Lower lobe of right lung (tissue), 2 donors: ENCODE measurements around the gene KRT13. TPM values are rescaled to one million over a fixed set of nuclear protein-coding genes. Genes with fewer than 3 reads are reported as not detected.

Experiments used
- ATAC-seq, 2 donors: fragments of 200-7000 bp; cut with Tn5 transposase; one replicate each; pipeline ENCODE4 v1.9.1; 2020 to 2022; ENCODE audit warnings: mild to moderate bottlenecking in 2 of 2, moderate library complexity in 2 of 2
- DNase-seq: peaks from one replicate; pipeline ENCODE4 v3.0.0-alpha.2; 2020
- H3K27ac ChIP-seq: fragments of 200-600 bp; one replicate; pipeline ENCODE4 v1.8.0; 2022
- H3K27me3 ChIP-seq: fragments of 200-600 bp; one replicate; pipeline ENCODE4 v1.8.0; 2022; ENCODE audit warnings: low read depth
- H3K36me3 ChIP-seq: fragments of 200-600 bp; one replicate; pipeline ENCODE4 v1.8.0; 2022; ENCODE audit warnings: mild to moderate bottlenecking
- H3K4me1 ChIP-seq: fragments of 200-600 bp; one replicate; pipeline ENCODE4 v1.8.0; 2022
- H3K4me3 ChIP-seq: fragments of 200-600 bp; one replicate; pipeline ENCODE4 v1.8.0; 2022; ENCODE audit warnings: mild to moderate bottlenecking
- H3K9me3 ChIP-seq: fragments of 200-600 bp; one replicate; pipeline ENCODE4 v1.8.0; 2022
- CTCF ChIP-seq: fragments of 200-600 bp; IDR thresholded peaks from one replicate; pipeline ENCODE4 v1.8.0; 2022; ENCODE audit warnings: antibody characterized with exemption, mild to moderate bottlenecking
- intact Hi-C: fragments of 100-400 bp; cut with DNase I; formaldehyde crosslinking; loops from one replicate; pipeline ENCODE4 v1.11.0; 2022
- total RNA-seq: library from RNA; stranded (reverse); fragmentation: NEBNext Ultra II Directional; extraction: Animal tissue kit (Norgen Biotek cat#: 25700); gene quantifications from one replicate; pipeline ENCODE4 v1.2.1, GENCODE V29; 2021
- donor health status: DM: no; HTN: yes; CAD: no; lungs with severe emphysema.

Gene KRT13
- total RNA-seq, 1 donor from 2014 or later, result 5.2 TPM

- H3K4me3 ChIP-seq, result no peak overlapping the region
- no peak overlapping the region for H3K27ac ChIP-seq
- H3K9me3 ChIP-seq, result no peaks in the 10 kb centered on the region
- H3K36me3 ChIP-seq, result no peaks in the 10 kb centered on the region
- TF ChIP-seq CTCF, result no peak
- intact Hi-C loops, result no loop called here
- DNase-seq, result no peak
- peaks cover 21% of the 10 kb centered on the region for H3K4me1 ChIP-seq
- H3K27me3 ChIP-seq, result no peaks in the 10 kb centered on the region
- ATAC-seq, result no peak
These were observed 44.2 kb upstream of the KRT13 start for GRCh38 chr17:41549596-41550039.

- H3K4me1 ChIP-seq, result peaks cover 21% of the 10 kb centered on the region
- peak; percentile 90 for DNase-seq
- TF ChIP-seq CTCF, result peak; percentile 88
- H3K27ac ChIP-seq, result peak overlapping the region; percentile 74
- intact Hi-C loops, result no loop called here
- H3K27me3 ChIP-seq, result no peaks in the 10 kb centered on the region
- no peaks in the 10 kb centered on the region for H3K9me3 ChIP-seq
- peak; percentile 96 for ATAC-seq
- no peaks in the 10 kb centered on the region for H3K36me3 ChIP-seq
- peak overlapping the region; percentile 32 for H3K4me3 ChIP-seq
These were observed 43.6 kb upstream of the KRT13 start for GRCh38 chr17:41548844-41549595.

- Histone ChIP-seq H3K4me3 (peak overlapping the region; percentile 32), H3K9me3 (no peaks in the 10 kb centered on the region), H3K27me3 (no peaks in the 10 kb centered on the region), H3K36me3 (no peaks in the 10 kb centered on the region), H3K4me1 (peaks cover 21% of the 10 kb centered on the region), H3K27ac (peak overlapping the region; percentile 74)
- ATAC-seq (peak; percentile 70 to 75), DNase-seq (peak; percentile 67)
- no peak for TF ChIP-seq CTCF
- intact Hi-C loops, result no loop called here
These were observed 42.8 kb upstream of the KRT13 start for GRCh38 chr17:41547921-41548843.

GRCh38 chr17:41547378-41547841 is 42.0 kb upstream of the KRT13 start:
- intact Hi-C loops, result no loop called here
- ATAC-seq (no peak), DNase-seq (no peak)
- H3K4me3 ChIP-seq, result no peak overlapping the region
- peaks cover 21% of the 10 kb centered on the region for H3K4me1 ChIP-seq
- H3K27ac ChIP-seq, result no peak overlapping the region
- H3K9me3 ChIP-seq, result no peaks in the 10 kb centered on the region
- no peak for TF ChIP-seq CTCF
- H3K27me3 ChIP-seq, result no peaks in the 10 kb centered on the region
- no peaks in the 10 kb centered on the region for H3K36me3 ChIP-seq

- no peak for DNase-seq
- Histone ChIP-seq H3K4me1 (peaks cover 21% of the 10 kb centered on the region), H3K36me3 (no peaks in the 10 kb centered on the region), H3K27ac (no peak overlapping the region), H3K4me3 (no peak overlapping the region), H3K9me3 (no peaks in the 10 kb centered on the region), H3K27me3 (no peaks in the 10 kb centered on the region)
- intact Hi-C loops, result no loop called here
- no peak for ATAC-seq
- no peak for TF ChIP-seq CTCF
These were observed 41.4 kb upstream of the KRT13 start for GRCh38 chr17:41546819-41547218.
